Neural cell (in vitro differentiated cells): ENCODE measurements around the gene EXOC4. TPM values are rescaled to one million over a fixed set of nuclear protein-coding genes. Genes with fewer than 3 reads are reported as not detected.

Experiments used
- H2AFZ ChIP-seq: fragments of 200-600, 300-800 bp; sonication (generic), shearing (Covaris generic); 2 replicates; pipeline ENCODE4 v1.6.0; 2014; ENCODE audit warnings: low read depth, mild to moderate bottlenecking, antibody characterized with exemption, low read length, moderate library complexity
- H3F3A ChIP-seq: fragments of 200-600 bp; shearing (Covaris generic); 2 replicates; pipeline ENCODE4 v1.6.1; 2016; ENCODE audit warnings: mild to moderate bottlenecking, moderate library complexity, mixed read lengths, antibody characterized with exemption, low read length; ENCODE audit not compliant: insufficient read depth, poor library complexity, severe bottlenecking
- H3K27ac ChIP-seq: fragments of 200-600, 300-800 bp; sonication (generic), shearing (Covaris generic); 2 replicates; pipeline ENCODE4 v1.5.1; 2014; ENCODE audit warnings: mild to moderate bottlenecking, low read length, moderate library complexity
- H3K27me3 ChIP-seq: fragments of 300-800, 200-600 bp; sonication (generic), shearing (Covaris generic); 2 replicates; pipeline ENCODE4 v1.6.0; 2014; ENCODE audit warnings: mild to moderate bottlenecking, low read depth, low read length, moderate library complexity; ENCODE audit not compliant: insufficient read depth
- H3K36me3 ChIP-seq: fragments of 300-800, 200-600 bp; sonication (generic), shearing (Covaris generic); 2 replicates; pipeline ENCODE4 v1.5.1; 2014; ENCODE audit warnings: mild to moderate bottlenecking, antibody characterized with exemption, low read length, moderate library complexity; ENCODE audit not compliant: insufficient read depth
- H3K4me2 ChIP-seq: fragments of 300-800, 200-600 bp; sonication (generic), shearing (Covaris generic); 2 replicates; pipeline ENCODE4 v1.6.0; 2014; ENCODE audit warnings: mild to moderate bottlenecking, low read length
- H3K4me3 ChIP-seq: fragments of 300-800, 200-600 bp; sonication (generic), shearing (Covaris generic); 2 replicates; pipeline ENCODE4 v1.5.1; 2014; ENCODE audit warnings: mild to moderate bottlenecking, low read length, moderate library complexity
- H3K79me2 ChIP-seq: fragments of 200-600 bp; shearing (Covaris generic); replicated peaks from 2 replicates; pipeline ENCODE4 v1.6.0; 2014; ENCODE audit warnings: mild to moderate bottlenecking, low read length, moderate library complexity; ENCODE audit not compliant: insufficient read depth
- H3K9ac ChIP-seq: fragments of 300-800, 200-600 bp; sonication (generic), shearing (Covaris generic); 2 replicates; pipeline ENCODE4 v1.6.1; 2016; ENCODE audit warnings: mild to moderate bottlenecking, low read length, mixed read lengths
- H3K9me2 ChIP-seq: fragments of 200-600 bp; shearing (Covaris generic); 2 replicates; pipeline ENCODE4 v1.6.1; 2016; ENCODE audit warnings: mild to moderate bottlenecking, low read length, mixed read lengths; ENCODE audit not compliant: insufficient read depth
- H3K9me3 ChIP-seq: fragments of 200-600, 300-800 bp; sonication (generic), shearing (Covaris generic); 2 replicates; pipeline ENCODE4 v1.6.1; 2016; ENCODE audit warnings: mild to moderate bottlenecking, mixed run types, low read length, moderate library complexity, mixed read lengths
- H4K20me1 ChIP-seq: fragments of 200-600 bp; shearing (Covaris generic); 2 replicates; pipeline ENCODE4 v1.6.1; 2016; ENCODE audit warnings: mild to moderate bottlenecking, mixed run types; ENCODE audit not compliant: insufficient read depth
- EP300 ChIP-seq: fragments of 450-650 bp; conservative IDR thresholded peaks from 2 replicates; pipeline ENCODE4 v1.6.1; 2014; ENCODE audit warnings: antibody characterized with exemption, mild to moderate bottlenecking, moderate library complexity; ENCODE audit not compliant: poor library complexity, severe bottlenecking
- EZH2 ChIP-seq: fragments of 200-600, 300-800 bp; shearing (Covaris generic), sonication (generic); IDR thresholded peaks from 2 replicates; pipeline ENCODE4 v1.6.1; 2014; ENCODE audit warnings: antibody characterized with exemption, low read length, borderline replicate concordance, mild to moderate bottlenecking; ENCODE audit not compliant: insufficient read depth, poor library complexity, severe bottlenecking
- MXI1 ChIP-seq: fragments of 450-650 bp; conservative IDR thresholded peaks from 2 replicates; pipeline ENCODE4 v1.6.1; 2014; ENCODE audit warnings: antibody characterized with exemption, mild to moderate bottlenecking; ENCODE audit not compliant: poor library complexity, severe bottlenecking
- POLR2AphosphoS5 ChIP-seq: IDR thresholded peaks from 2 replicates; pipeline ENCODE4 v1.6.1; 2012
- RAD21 ChIP-seq: fragments of 450-650 bp; conservative IDR thresholded peaks from 2 replicates; pipeline ENCODE4 v1.6.1; 2014; ENCODE audit warnings: antibody characterized with exemption, mild to moderate bottlenecking, moderate library complexity
- SMC3 ChIP-seq: fragments of 450-650 bp; conservative IDR thresholded peaks from 2 replicates; pipeline ENCODE4 v1.6.1; 2014; ENCODE audit warnings: antibody characterized with exemption, mild to moderate bottlenecking, moderate library complexity; ENCODE audit not compliant: poor library complexity
- TAF1 ChIP-seq: IDR thresholded peaks from 2 replicates; pipeline ENCODE4 v1.6.1; 2012; ENCODE audit warnings: low read depth
- polyA plus RNA-seq: library from polyadenylated mRNA; depleted of rRNA; stranded (reverse); fragments of >200 nt; gene quantifications from 2 replicates; pipeline ENCODE4 v1.2.3, GENCODE V29; 2014
- TF ChIP-seq, protein P1 (sequence below): IDR thresholded peaks from 2 replicates; pipeline ENCODE4 v1.6.1; 2012; ENCODE audit warnings: borderline replicate concordance
- TF ChIP-seq, protein P2 (sequence below): fragments of 450-650 bp; IDR thresholded peaks from 2 replicates; pipeline ENCODE4 v1.5.1; 2014; ENCODE audit warnings: antibody characterized with exemption, mild to moderate bottlenecking, moderate library complexity; ENCODE audit not compliant: poor library complexity, severe bottlenecking

EXOC4 gene
- polyA plus RNA-seq, 1 donor from 2014 or later: 36.5 TPM

DNA sequence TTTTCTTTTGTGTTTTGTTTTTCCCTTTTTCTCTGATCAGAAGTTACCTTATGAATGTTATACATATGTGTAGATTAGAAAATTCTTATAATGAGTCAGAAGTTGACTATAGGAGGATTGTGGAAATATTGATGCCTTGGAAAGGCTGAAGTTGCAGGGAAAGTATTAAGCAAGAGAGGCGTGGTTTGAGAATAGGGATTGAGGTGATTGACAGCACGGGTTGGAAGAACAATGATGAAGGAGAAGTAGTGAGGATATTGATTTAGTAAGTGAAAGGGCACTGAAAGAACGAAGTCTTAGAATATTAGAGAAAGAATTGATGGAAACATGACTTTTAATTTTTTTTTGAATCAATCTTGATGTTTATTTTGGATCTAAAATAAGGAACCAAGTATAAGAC is 176.0 kb downstream of the EXOC4 start:
- Histone ChIP-seq H3K9me2 (no peaks in the 10 kb centered on the region), H2AFZ (no peak overlapping the region), H3K27ac (peak overlapping the region; percentile 65), H3K4me2 (no peak overlapping the region), H3K27me3 (no peaks in the 10 kb centered on the region), H3F3A (no peaks in the 10 kb centered on the region), H3K4me3 (no peak overlapping the region), H3K79me2 (no peaks in the 10 kb centered on the region), H4K20me1 (no peaks in the 10 kb centered on the region), H3K9ac (no peak overlapping the region), H3K36me3 (no peaks in the 10 kb centered on the region), H3K9me3 (no peaks in the 10 kb centered on the region)
- no peak for TF ChIP-seq POLR2AphosphoS5
- no peak for TF ChIP-seq EZH2
- no peak for TF ChIP-seq EP300
- TF ChIP-seq, protein P1, sequence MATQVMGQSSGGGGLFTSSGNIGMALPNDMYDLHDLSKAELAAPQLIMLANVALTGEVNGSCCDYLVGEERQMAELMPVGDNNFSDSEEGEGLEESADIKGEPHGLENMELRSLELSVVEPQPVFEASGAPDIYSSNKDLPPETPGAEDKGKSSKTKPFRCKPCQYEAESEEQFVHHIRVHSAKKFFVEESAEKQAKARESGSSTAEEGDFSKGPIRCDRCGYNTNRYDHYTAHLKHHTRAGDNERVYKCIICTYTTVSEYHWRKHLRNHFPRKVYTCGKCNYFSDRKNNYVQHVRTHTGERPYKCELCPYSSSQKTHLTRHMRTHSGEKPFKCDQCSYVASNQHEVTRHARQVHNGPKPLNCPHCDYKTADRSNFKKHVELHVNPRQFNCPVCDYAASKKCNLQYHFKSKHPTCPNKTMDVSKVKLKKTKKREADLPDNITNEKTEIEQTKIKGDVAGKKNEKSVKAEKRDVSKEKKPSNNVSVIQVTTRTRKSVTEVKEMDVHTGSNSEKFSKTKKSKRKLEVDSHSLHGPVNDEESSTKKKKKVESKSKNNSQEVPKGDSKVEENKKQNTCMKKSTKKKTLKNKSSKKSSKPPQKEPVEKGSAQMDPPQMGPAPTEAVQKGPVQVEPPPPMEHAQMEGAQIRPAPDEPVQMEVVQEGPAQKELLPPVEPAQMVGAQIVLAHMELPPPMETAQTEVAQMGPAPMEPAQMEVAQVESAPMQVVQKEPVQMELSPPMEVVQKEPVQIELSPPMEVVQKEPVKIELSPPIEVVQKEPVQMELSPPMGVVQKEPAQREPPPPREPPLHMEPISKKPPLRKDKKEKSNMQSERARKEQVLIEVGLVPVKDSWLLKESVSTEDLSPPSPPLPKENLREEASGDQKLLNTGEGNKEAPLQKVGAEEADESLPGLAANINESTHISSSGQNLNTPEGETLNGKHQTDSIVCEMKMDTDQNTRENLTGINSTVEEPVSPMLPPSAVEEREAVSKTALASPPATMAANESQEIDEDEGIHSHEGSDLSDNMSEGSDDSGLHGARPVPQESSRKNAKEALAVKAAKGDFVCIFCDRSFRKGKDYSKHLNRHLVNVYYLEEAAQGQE: no peak
- TF ChIP-seq MXI1: no peak
- no peak for TF ChIP-seq SMC3
- TF ChIP-seq, protein P2, sequence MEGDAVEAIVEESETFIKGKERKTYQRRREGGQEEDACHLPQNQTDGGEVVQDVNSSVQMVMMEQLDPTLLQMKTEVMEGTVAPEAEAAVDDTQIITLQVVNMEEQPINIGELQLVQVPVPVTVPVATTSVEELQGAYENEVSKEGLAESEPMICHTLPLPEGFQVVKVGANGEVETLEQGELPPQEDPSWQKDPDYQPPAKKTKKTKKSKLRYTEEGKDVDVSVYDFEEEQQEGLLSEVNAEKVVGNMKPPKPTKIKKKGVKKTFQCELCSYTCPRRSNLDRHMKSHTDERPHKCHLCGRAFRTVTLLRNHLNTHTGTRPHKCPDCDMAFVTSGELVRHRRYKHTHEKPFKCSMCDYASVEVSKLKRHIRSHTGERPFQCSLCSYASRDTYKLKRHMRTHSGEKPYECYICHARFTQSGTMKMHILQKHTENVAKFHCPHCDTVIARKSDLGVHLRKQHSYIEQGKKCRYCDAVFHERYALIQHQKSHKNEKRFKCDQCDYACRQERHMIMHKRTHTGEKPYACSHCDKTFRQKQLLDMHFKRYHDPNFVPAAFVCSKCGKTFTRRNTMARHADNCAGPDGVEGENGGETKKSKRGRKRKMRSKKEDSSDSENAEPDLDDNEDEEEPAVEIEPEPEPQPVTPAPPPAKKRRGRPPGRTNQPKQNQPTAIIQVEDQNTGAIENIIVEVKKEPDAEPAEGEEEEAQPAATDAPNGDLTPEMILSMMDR: no peak
- TF ChIP-seq RAD21: no peak
- no peak for TF ChIP-seq TAF1

DNA sequence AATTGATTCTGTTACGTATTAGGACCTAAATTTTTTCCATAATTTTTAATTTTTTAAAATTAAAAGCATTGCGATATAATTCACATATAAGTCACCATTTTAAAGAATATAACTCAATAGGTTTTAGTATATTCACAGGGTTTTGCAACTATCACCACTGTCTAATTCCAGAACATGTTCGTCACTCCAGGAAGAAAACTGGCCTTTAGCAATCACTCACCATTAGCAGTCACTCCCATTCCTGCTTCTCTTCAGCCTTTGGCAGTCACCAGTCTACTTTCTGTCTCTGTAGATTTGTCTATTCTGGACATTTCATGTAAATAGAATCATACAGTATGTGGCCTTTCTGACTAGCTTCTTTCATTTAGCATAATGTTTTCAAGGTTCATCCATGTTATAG is 176.5 kb downstream of the EXOC4 start:
- Histone ChIP-seq H3K27me3 (no peaks in the 10 kb centered on the region), H3K9me3 (no peaks in the 10 kb centered on the region), H3K27ac (no peak overlapping the region), H3K79me2 (no peaks in the 10 kb centered on the region), H3K9ac (no peak overlapping the region), H2AFZ (no peak overlapping the region), H4K20me1 (no peaks in the 10 kb centered on the region), H3K36me3 (no peaks in the 10 kb centered on the region), H3K9me2 (no peaks in the 10 kb centered on the region), H3F3A (no peaks in the 10 kb centered on the region), H3K4me3 (no peak overlapping the region), H3K4me2 (no peak overlapping the region)
- TF ChIP-seq POLR2AphosphoS5: no peak
- TF ChIP-seq EZH2: no peak
- no peak for TF ChIP-seq TAF1

DNA sequence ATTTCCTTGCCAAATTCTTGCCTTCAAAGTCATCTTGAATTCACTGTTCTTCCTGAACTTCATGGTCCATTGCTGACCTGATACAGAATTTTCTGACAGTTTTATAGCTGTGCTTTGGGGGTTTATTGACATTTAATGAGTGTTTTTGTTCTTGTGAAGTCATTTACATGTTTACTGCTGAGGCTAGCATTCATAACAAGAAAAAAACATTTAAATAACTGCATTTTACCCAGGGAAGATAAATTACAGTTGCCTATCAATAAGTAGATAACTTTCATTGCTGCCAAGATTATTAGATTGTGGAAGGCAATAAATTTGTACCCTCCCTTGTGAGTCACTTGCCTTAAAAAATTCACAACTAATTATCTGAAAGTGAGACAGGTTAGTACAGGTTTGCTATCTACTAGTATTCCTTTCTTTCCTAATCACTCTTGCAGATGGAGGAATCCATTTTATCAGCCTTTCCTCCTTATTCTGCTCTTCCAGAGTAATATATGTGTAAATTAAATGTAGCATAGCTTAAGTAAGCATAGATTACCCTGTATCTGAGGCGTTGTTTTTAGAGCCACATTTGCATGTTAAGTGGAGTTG is 178.4 kb downstream of the EXOC4 start:
- H3K27ac ChIP-seq: no peak overlapping the region
- no peaks in the 10 kb centered on the region for H3K36me3 ChIP-seq
- no peaks in the 10 kb centered on the region for H4K20me1 ChIP-seq
- no peak overlapping the region for H3K9ac ChIP-seq
- H3F3A ChIP-seq: no peaks in the 10 kb centered on the region
- H3K27me3 ChIP-seq: no peaks in the 10 kb centered on the region
- no peak overlapping the region for H3K4me3 ChIP-seq
- TF ChIP-seq TAF1: no peak
- no peak for TF ChIP-seq POLR2AphosphoS5
- no peak for TF ChIP-seq EP300
- no peak for TF ChIP-seq MXI1
- TF ChIP-seq EZH2: no peak
- TF ChIP-seq, protein P1: no peak
- no peak for TF ChIP-seq SMC3
- TF ChIP-seq, protein P2: no peak
- no peak for TF ChIP-seq RAD21
- H2AFZ ChIP-seq: no peak overlapping the region
- no peaks in the 10 kb centered on the region for H3K79me2 ChIP-seq
- no peak overlapping the region for H3K4me2 ChIP-seq
- H3K9me2 ChIP-seq: no peaks in the 10 kb centered on the region
- H3K9me3 ChIP-seq: no peaks in the 10 kb centered on the region
